H1 (cell line): ENCODE results near the gene SLC38A8. TPM values are rescaled to one million over a fixed set of nuclear protein-coding genes. Genes with fewer than 3 reads are reported as not detected.

Experiments used
- HDAC6 ChIP-seq: IDR thresholded peaks from one replicate; pipeline ENCODE4 v1.7.1; 2012; ENCODE audit warnings: low read depth, mild to moderate bottlenecking, inconsistent platforms, low read length, moderate library complexity
- KDM5A ChIP-seq: fragments of 200-600 bp; IDR thresholded peaks from 2 replicates; pipeline ENCODE4 v1.7.1; 2012; ENCODE audit warnings: mild to moderate bottlenecking, low read length, inconsistent platforms, mixed read lengths
- TBP ChIP-seq: IDR thresholded peaks from 2 replicates; pipeline ENCODE4 v1.6.1; 2011; ENCODE audit warnings: low read depth, low read length, improper control_type of control experiment
- TEAD4 ChIP-seq: IDR thresholded peaks from 2 replicates; pipeline ENCODE4 v1.6.1; 2012; ENCODE audit warnings: low read depth, low read length, inconsistent platforms, mixed read lengths
- polyA plus RNA-seq, 7 experiments: library from polyadenylated mRNA; depleted of rRNA in 3 of 7; stranded (reverse) in 5 of 7; unstranded in 2 of 7; fragments of >200 nt in 5 of 7; fragments of 200-250 nt in 2 of 7; gene quantifications; 1 replicate in 5 of 7; 2 replicates in 1 of 7; 4 replicates in 1 of 7; pipeline versions ENCODE4 v1.2.1 to v1.2.3, GENCODE V29; 2011 to 2013; ENCODE audit warnings: missing spikeins in 2 of 7, mixed read lengths in 2 of 7
- total RNA-seq: library from RNA; stranded (reverse); fragmentation: NEBNext Ultra II Directional; extraction: Animal tissue kit (Norgen Biotek cat#: 25700); gene quantifications from 2 replicates; pipeline ENCODE4 v1.2.1, GENCODE V29; 2021

The SLC38A8 gene
- total and polyA plus RNA-seq, 2 of the 8 experiments (the other 6 are each of a cell fraction or from before 2014, with no cell fraction given), result 0.08 TPM; not detected in 1

- TF ChIP-seq TBP (no peak), HDAC6 (no peak), KDM5A (no peak), TEAD4 (no peak)
- TF ChIP-seq, all 59 proteins: peak for 0
These were observed 40.4 kb upstream of the SLC38A8 start (continued) for GRCh38 chr16:84082835-84083569.
